Measurements from ENCODE around the gene VPS8. TPM values are rescaled to one million over a fixed set of nuclear protein-coding genes. Genes with fewer than 3 reads are reported as not detected.

The VPS8 gene
- total RNA-seq, 1 experiment from 2014 or later = 29.4 TPM

- no peak for DNase-seq (ENCODE audit: low read depth)
Observed at GRCh38 chr3:184784731-184785500, 27.1 kb upstream of the VPS8 start.

- no peak for DNase-seq (ENCODE audit: low read depth)
Observed at GRCh38 chr3:184785890-184786279, 26.1 kb upstream of the VPS8 start.

GRCh38 chr3:184786280-184786941, 25.6 kb upstream of the VPS8 start:
- DNase-seq (ENCODE audit: low read depth) = peak; percentile 86

DNA sequence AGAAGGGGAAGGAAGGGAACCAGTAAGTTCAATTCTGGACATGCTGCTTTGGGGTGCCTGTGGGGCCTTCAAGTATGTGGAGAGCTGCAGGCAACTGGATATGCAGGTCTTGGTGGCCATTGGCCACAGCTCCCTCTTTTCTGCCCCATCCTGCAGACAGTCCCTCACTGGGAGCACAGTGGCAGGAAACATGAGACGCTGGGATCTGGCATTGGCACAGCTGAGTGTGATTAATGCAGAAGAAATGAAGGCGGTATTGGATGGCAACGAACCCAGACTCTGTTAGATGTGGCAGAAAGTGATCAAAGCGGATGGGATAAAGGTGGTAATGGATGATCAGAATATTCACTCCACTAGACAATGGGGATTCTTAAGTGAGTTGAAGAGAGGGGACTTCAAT, 23.2 kb upstream of the VPS8 start:
- peak; percentile 76 for DNase-seq (ENCODE audit: low read depth)

GRCh38 chr3:184789314-184789998, 22.5 kb upstream of the VPS8 start:
- no peak for DNase-seq (ENCODE audit: low read depth)

GRCh38 chr3:184791171-184791570, 20.8 kb upstream of the VPS8 start:
- DNase-seq (ENCODE audit: low read depth) = no peak

DNA sequence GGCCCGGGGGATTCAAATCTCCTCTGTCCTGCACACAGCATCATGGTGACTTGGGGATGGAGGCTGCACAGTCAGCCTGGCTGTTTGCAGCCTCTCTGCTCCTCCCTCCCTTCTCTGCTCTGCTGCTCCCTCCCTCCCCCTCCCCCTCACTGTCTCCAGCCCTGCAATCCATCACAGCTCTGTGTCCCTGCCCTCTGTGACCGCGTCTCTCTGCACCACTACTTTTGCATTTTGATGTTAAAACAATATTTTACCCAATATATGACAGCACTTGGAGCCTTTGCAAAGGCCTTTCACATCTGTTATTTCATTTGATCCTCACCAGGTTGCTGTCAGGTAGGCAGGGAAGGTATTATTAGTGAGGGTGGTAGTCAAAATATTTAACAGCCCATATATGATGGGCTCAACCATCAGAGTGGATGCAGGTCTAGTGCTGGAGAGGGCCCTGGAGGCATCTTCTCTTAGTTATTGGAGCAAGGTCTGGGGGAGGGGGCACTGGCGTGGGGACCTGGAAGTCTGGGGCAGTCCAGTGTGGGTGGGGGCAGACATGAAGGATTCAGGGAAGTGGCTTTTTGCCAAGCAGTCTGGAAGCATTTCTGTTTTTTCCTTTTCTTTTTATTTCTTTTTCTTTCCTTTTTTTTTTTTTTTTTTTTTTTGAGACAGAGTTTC, 16.3 kb upstream of the VPS8 start:
- DNase-seq (ENCODE audit: low read depth) = no peak

DNA sequence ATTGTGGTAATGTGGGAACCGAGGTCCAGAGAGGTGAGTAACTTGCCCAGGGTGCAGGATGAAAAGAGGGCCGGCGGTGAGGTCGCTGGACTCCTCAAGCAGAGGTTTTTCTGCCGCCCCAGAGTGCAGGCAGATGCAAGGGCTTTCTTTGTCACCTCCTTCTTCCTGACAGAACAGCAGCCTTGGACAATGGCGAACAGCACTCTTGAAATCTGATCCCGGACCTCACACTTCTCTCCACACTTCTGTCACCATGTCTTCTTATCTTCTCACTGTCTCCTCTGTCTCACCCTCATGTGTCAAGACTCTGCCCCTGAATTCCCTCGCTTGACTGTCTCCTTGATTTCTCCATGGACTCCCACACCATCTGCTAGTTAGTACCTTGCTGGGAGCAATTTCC, 15.4 kb upstream of the VPS8 start:
- no peak for DNase-seq (ENCODE audit: low read depth)

DNA sequence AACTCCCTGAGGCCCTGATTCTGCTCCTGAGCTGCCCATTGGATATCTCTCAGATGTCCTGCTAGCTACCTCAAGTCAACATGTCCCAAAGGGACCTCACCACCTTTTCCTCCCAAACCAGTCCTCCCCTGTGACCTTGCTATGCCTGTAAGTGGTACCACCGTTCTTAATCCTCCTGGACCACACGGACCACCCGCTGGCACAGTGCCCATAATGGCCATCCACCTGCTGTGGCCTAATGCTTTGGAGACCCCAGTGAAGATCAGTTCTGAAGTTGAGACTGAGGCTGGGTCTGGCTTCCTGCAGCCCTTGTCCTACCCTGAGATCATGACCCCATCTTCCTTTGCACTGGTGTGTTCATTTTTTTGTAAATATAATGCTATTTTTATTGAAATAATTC, 15.0 kb upstream of the VPS8 start:
- DNase-seq (ENCODE audit: low read depth) = no peak

DNA sequence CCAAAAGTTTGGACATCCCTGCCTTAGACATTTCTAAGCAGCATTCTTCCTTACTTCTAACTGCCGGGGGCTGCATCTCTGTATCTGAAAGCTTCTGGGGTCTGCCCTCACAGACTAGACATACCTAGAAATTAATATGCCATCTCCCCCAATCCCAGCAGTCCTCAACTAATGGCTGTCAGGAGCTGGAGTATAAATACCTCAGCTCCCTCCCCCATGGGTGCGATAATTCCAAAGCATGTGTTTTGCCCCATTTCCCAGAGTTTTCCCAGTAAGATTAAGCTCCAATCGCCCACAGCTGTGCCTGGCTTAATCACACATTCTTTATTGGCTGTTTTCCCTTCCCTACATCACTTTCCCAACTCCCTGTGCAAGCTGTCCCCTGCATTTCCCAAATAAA, 13.8 kb upstream of the VPS8 start:
- DNase-seq (ENCODE audit: low read depth) = no peak

- no peak for DNase-seq (ENCODE audit: low read depth)
Observed at GRCh38 chr3:184800349-184800930, 11.5 kb upstream of the VPS8 start.

GRCh38 chr3:184801241-184801785, 10.7 kb upstream of the VPS8 start:
- peak; percentile 53 for DNase-seq (ENCODE audit: low read depth)

GRCh38 chr3:184802150-184802549, 9.8 kb upstream of the VPS8 start:
- no peak for DNase-seq (ENCODE audit: low read depth)

DNA sequence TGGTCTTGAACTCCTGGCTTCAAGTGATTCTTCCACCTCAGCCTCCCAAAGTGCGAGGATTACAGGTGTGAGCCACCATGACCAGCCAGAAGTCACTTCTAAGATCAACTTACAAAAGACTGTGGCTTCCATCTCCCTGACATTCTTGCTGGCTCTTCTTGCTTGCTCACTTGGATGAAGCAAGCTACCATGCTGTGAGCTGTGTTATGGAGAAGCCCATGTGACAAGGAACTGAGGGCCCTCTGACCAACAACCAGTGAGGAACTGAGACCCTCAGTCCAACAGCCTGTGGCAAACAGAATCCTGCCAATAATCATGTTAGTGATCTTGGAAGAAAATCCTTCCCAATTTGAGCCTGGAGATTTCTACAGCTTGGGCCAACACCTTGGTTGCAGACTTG, 7.2 kb upstream of the VPS8 start:
- no peak for DNase-seq (ENCODE audit: low read depth)

GRCh38 chr3:184805351-184806038, 6.5 kb upstream of the VPS8 start:
- no peak for DNase-seq (ENCODE audit: low read depth)

GRCh38 chr3:184806567-184807271, 5.2 kb upstream of the VPS8 start:
- DNase-seq (ENCODE audit: low read depth) = peak; percentile 75

DNA sequence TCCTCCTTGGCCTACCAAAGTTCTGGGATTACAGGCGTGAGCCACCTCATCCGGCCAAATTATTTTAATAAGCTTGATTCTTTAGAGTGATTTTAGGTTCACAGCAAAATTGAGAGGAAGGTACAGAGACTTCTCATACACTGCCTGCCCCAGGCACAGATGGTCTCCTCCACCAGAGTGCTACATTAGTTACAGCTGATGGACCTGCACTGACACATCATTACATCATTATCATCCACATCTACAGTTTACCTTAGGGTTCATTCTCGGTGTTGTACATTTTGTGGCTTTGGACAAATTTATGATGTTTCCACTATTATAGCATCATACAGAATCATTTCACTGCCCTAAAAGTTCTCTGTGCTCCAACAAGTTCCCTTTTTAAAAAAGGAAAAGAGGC, 4.4 kb upstream of the VPS8 start:
- no peak for DNase-seq (ENCODE audit: low read depth)

- DNase-seq (ENCODE audit: low read depth) = peak; percentile 28
Observed at GRCh38 chr3:184808021-184808420, 3.9 kb upstream of the VPS8 start.

DNA sequence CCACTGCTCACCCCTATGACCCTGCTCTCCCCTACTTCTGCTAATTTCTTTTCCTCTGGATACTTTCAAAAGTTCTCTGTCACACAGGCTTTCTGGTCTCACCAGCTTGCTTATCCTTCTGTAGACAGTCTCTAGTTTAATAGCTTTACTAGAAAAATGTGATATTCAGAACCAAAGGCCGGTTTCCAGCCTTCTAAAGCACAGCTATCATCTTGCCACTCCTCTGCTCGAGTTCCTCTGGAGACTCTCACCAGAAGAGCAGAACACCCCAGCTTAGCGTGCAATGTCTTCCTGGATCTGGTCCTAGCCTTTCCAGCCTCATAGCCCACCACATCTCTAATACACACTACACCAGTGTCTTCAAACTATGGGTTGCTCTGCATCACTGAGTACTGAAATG, 1.8 kb upstream of the VPS8 start:
- no peak for DNase-seq (ENCODE audit: low read depth)

DNA sequence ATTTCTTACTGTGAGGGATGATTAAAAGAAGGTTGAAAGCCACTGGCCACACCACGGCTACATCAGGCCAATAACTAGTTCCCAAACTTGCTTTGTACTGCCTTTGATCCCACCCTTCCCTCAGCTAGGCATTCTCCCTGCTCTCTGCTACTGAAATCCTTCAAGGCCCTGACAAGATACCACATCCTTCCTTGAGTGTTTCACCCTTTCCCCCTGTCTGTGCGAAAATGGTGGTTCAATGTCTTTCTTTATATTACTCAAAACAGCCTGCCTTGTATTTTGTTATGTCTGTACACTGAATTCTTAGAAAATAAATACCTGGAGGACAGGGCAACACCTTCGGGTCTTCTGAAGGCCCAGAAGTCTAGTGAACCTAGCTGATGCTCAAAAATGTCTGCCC, 932 bp upstream of the VPS8 start:
- no peak for DNase-seq (ENCODE audit: low read depth)

All from LHCN-M2 (cell line).